MCF 10A (cell line): ENCODE data around the gene CCNB1IP1. TPM values are rescaled to one million over a fixed set of nuclear protein-coding genes. Genes with fewer than 3 reads are reported as not detected.

Source experiments
- BruUV-seq: library from RNA; stranded (reverse); fragments of 400-500 nt; replicated peaks from 2 replicates; lab custom pipeline; 2021; lab: Mats Ljungman, UMichigan
- CTCF ChIA-PET: fragments of 300-600 bp; sonication (Branson Sonifier 250); formaldehyde crosslinking; extraction: SDS; loops from one replicate; lab custom pipeline; 2021; ENCODE audit warnings: antibody characterized with exemption, inconsistent platforms; lab: Yijun Ruan, JAX
- POLR2A ChIA-PET: fragments of 300-600, 350-650 bp; sonication (Branson Sonifier 250); formaldehyde crosslinking; extraction: SDS; loops from one replicate; lab custom pipeline; 2020; ENCODE audit warnings: antibody characterized with exemption, inconsistent platforms; lab: Yijun Ruan, JAX
- DNase-seq: peaks from one replicate; pipeline ENCODE4 v3.0.0-alpha.2; 2018; ENCODE audit not compliant: unreplicated experiment
- H3K27ac Mint-ChIP-seq: one replicate; pipeline ENCODE4 v1.8.0; 2022; ENCODE audit warnings: mild to moderate bottlenecking, low read depth, mixed read lengths; ENCODE audit not compliant: unreplicated experiment
- H3K27me3 Mint-ChIP-seq: one replicate; pipeline ENCODE4 v1.8.0; 2022; ENCODE audit warnings: mixed read lengths; ENCODE audit not compliant: insufficient read depth, unreplicated experiment
- H3K36me3 Mint-ChIP-seq: one replicate; pipeline ENCODE4 v1.8.0; 2022; ENCODE audit warnings: mild to moderate bottlenecking, moderate library complexity, mixed read lengths; ENCODE audit not compliant: insufficient read depth, unreplicated experiment
- H3K4me1 Mint-ChIP-seq: one replicate; pipeline ENCODE4 v1.8.0; 2022; ENCODE audit warnings: mixed read lengths; ENCODE audit not compliant: insufficient read depth, unreplicated experiment
- H3K4me3 Mint-ChIP-seq: one replicate; pipeline ENCODE4 v1.8.0; 2022; ENCODE audit warnings: mild to moderate bottlenecking, moderate library complexity, mixed read lengths; ENCODE audit not compliant: unreplicated experiment
- H3K9me3 Mint-ChIP-seq: one replicate; pipeline ENCODE4 v1.8.0; 2022; ENCODE audit warnings: mixed read lengths; ENCODE audit not compliant: unreplicated experiment
- intact Hi-C: fragments of 100-400 bp; cut with micrococcal nuclease; formaldehyde crosslinking; loops from 2 replicates; pipeline ENCODE4 v1.14.1; 2022
- total RNA-seq: library from RNA; stranded (reverse); gene quantifications from 2 replicates; pipeline ENCODE4 v1.2.3, GENCODE V29; 2022
- TF ChIP-seq, protein P1 (sequence below): fragments of 200-600 bp; IDR thresholded peaks from one replicate; pipeline ENCODE4 v1.8.0; 2022; ENCODE audit warnings: antibody characterized with exemption, mild to moderate bottlenecking; ENCODE audit not compliant: unreplicated experiment

Gene CCNB1IP1
- total RNA-seq, 1 experiment from 2014 or later = 108 TPM

- intact Hi-C loops = no loop called here
- Mint-ChIP-seq H3K36me3 (peaks cover 44% of the 10 kb centered on the region), H3K4me1 (no peaks in the 10 kb centered on the region), H3K27ac (no peak overlapping the region), H3K9me3 (no peaks in the 10 kb centered on the region), H3K27me3 (no peaks in the 10 kb centered on the region), H3K4me3 (no peak overlapping the region)
- CTCF ChIA-PET = interaction anchor here (0.8 kb wide), 2 partner anchors 10 to 1287 kb away, joined by 3 read pairs; no protein-coding TSS in a partner anchor
- POLR2A ChIA-PET = interaction anchor here (1.4 kb wide), 1 partner anchor 11 kb away, joined by 3 read pairs; no protein-coding TSS in a partner anchor
- TF ChIP-seq, protein P1, sequence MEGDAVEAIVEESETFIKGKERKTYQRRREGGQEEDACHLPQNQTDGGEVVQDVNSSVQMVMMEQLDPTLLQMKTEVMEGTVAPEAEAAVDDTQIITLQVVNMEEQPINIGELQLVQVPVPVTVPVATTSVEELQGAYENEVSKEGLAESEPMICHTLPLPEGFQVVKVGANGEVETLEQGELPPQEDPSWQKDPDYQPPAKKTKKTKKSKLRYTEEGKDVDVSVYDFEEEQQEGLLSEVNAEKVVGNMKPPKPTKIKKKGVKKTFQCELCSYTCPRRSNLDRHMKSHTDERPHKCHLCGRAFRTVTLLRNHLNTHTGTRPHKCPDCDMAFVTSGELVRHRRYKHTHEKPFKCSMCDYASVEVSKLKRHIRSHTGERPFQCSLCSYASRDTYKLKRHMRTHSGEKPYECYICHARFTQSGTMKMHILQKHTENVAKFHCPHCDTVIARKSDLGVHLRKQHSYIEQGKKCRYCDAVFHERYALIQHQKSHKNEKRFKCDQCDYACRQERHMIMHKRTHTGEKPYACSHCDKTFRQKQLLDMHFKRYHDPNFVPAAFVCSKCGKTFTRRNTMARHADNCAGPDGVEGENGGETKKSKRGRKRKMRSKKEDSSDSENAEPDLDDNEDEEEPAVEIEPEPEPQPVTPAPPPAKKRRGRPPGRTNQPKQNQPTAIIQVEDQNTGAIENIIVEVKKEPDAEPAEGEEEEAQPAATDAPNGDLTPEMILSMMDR = no peak
- DNase-seq = no peak
- no TSS peak for BruUV-seq
Measured at GRCh38 chr14:20380681-20381080, 47.6 kb upstream of the CCNB1IP1 start.

DNA sequence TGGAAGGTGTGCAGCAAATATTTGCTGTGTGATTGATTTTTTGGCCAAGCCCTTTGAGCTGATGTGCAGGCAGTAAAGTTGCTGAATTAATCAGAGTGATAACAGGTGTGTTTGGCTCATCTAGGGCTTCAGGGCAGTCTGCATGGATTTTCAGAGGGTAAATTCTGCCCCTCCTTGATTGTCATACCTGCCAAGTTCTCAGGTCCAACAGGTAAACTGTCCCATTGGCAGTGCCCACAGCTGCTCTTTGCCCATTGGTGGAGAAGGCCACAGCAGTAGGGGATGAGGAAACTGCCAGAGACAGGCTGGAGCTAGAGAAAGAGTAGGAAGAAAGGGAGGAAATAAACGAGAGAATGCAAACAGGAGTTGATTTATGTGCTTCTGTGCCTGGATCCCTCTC is 46.7 kb upstream of the CCNB1IP1 start:
- H3K4me1 Mint-ChIP-seq = no peaks in the 10 kb centered on the region

DNA sequence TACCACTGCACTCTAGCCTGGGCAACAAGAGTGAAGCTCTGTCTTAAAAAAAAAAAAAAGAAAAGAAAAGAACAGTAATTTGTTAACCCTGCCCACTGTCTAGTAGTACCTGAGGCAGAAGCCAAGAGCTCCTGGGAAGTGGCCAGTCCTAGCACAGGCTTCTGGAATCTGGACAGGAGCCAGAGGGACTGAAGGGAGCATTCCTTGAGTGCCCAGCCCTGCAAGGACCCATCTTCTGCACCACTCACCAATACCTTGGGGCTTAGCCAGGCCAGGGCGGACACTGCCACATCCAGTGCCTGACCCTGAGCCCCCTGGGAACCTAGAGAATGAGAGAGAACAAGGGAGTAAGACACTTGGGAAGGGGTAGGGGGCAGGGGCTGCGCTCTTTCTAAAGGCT is 44.1 kb upstream of the CCNB1IP1 start:
- H3K27ac Mint-ChIP-seq = no peak overlapping the region
- no peaks in the 10 kb centered on the region for H3K27me3 Mint-ChIP-seq
- no peaks in the 10 kb centered on the region for H3K4me1 Mint-ChIP-seq
- ChIA-PET CTCF (interaction anchor here (0.7 to 1.3 kb wide), 2 partner anchors 28 to 674 kb away, joined by 4 to 7 read pairs; no protein-coding TSS in a partner anchor), POLR2A (no interaction called here)
- TF ChIP-seq, protein P1 = no peak
- intact Hi-C loops = no loop called here
- no peak overlapping the region for H3K4me3 Mint-ChIP-seq
- peaks cover 53% of the 10 kb centered on the region for H3K36me3 Mint-ChIP-seq
- H3K9me3 Mint-ChIP-seq = no peaks in the 10 kb centered on the region
- no peak for DNase-seq
- BruUV-seq = no TSS peak

More for the DNA sequence above, 46.7 kb upstream of the CCNB1IP1 start:
- Mint-ChIP-seq H3K4me3 (no peak overlapping the region), H3K36me3 (peaks cover 45% of the 10 kb centered on the region), H3K9me3 (no peaks in the 10 kb centered on the region), H3K27me3 (no peaks in the 10 kb centered on the region), H3K27ac (no peak overlapping the region)
- ChIA-PET CTCF (no interaction called here), POLR2A (no interaction called here)
- intact Hi-C loops = no loop called here
- BruUV-seq = no TSS peak
- no peak for DNase-seq
- TF ChIP-seq, protein P1 = no peak

- Mint-ChIP-seq H3K4me3 (no peak overlapping the region), H3K27me3 (no peaks in the 10 kb centered on the region), H3K9me3 (no peaks in the 10 kb centered on the region), H3K4me1 (no peaks in the 10 kb centered on the region), H3K36me3 (peaks cover 53% of the 10 kb centered on the region), H3K27ac (no peak overlapping the region)
- CTCF ChIA-PET = interaction anchor here (1.1 kb wide), 1 partner anchor 15 kb away, joined by 3 read pairs; no protein-coding TSS in a partner anchor
- TF ChIP-seq, protein P1 = no peak
- no peak for DNase-seq
- intact Hi-C loops = no loop called here
- POLR2A ChIA-PET = no interaction called here
- BruUV-seq = no TSS peak
Measured at GRCh38 chr14:20376071-20376588, 43.1 kb upstream of the CCNB1IP1 start.
